CD14-positive monocyte (primary cell): ENCODE data around the gene TRIM3. TPM values are rescaled to one million over a fixed set of nuclear protein-coding genes. Genes with fewer than 3 reads are reported as not detected.

Experiments
- DNase-seq, 3 donors: peaks; one replicate each; pipeline ENCODE4 v3.0.0-alpha.2; 2011 to 2022
- H2AFZ ChIP-seq: 2 replicates; pipeline ENCODE4 v1.6.0; 2012; ENCODE audit warnings: mild to moderate bottlenecking, low read depth, low read length, inconsistent platforms; ENCODE audit not compliant: insufficient read depth, poor library complexity, severe bottlenecking
- H3K27ac ChIP-seq, 2 donors: 1 replicate in 1 of 2; 2 replicates in 1 of 2; pipeline ENCODE4 v1.5.1; 2012 to 2013; ENCODE audit warnings: low read length in 2 of 2, control low read depth in 1 of 2, inconsistent platforms in 1 of 2, low read depth in 1 of 2, mild to moderate bottlenecking in 1 of 2
- H3K27me3 ChIP-seq, 2 donors: one replicate each; pipeline versions ENCODE4 v1.6.0 to v1.6.1; 2011 to 2013; ENCODE audit warnings: low read length in 2 of 2; ENCODE audit not compliant: control insufficient read depth in 2 of 2, insufficient read depth in 2 of 2
- H3K36me3 ChIP-seq, 2 donors: replicated peaks in 1 of 2; 1 replicate in 1 of 2; 2 replicates in 1 of 2; pipeline versions ENCODE4 v1.5.1 to v1.6.1; 2012 to 2013; ENCODE audit warnings: low read length in 2 of 2, control low read depth in 1 of 2, inconsistent platforms in 1 of 2, mild to moderate bottlenecking in 1 of 2; ENCODE audit not compliant: insufficient read depth in 2 of 2, control insufficient read depth in 1 of 2
- H3K4me1 ChIP-seq, 2 donors: 1 replicate in 1 of 2; 2 replicates in 1 of 2; pipeline versions ENCODE4 v1.5.1 to v1.6.1; 2012 to 2013; ENCODE audit warnings: low read length in 2 of 2, control low read depth in 1 of 2, inconsistent platforms in 1 of 2, mild to moderate bottlenecking in 1 of 2, moderate library complexity in 1 of 2; ENCODE audit not compliant: insufficient read depth in 2 of 2, control insufficient read depth in 1 of 2
- H3K4me2 ChIP-seq: replicated peaks from 2 replicates; pipeline ENCODE3; 2012; ENCODE audit warnings: low read length, moderate library complexity, mild to moderate bottlenecking; ENCODE audit not compliant: poor library complexity, severe bottlenecking; ENCODE audit errors: extremely low read depth
- H3K4me3 ChIP-seq, 3 experiments: fragments of 200-600 bp in 1 of 3; sonication (generic) in 1 of 3; replicated peaks in 1 of 3; 1 replicate in 2 of 3; 2 replicates in 1 of 3; pipeline ENCODE4 v1.5.1; 2011 to 2013; ENCODE audit warnings: low read length in 3 of 3, mild to moderate bottlenecking in 3 of 3, control low read depth in 2 of 3, low read depth in 2 of 3, inconsistent platforms in 1 of 3, moderate library complexity in 1 of 3
- H3K79me2 ChIP-seq: 2 replicates; pipeline ENCODE4 v1.6.0; 2012; ENCODE audit warnings: mild to moderate bottlenecking, control low read depth, inconsistent platforms, low read length, moderate library complexity; ENCODE audit not compliant: insufficient read depth
- H3K9ac ChIP-seq: 2 replicates; pipeline ENCODE4 v1.6.0; 2017; ENCODE audit warnings: low read length, mild to moderate bottlenecking; ENCODE audit not compliant: insufficient read depth, poor library complexity, severe bottlenecking
- H3K9me3 ChIP-seq, 2 donors: replicated peaks in 1 of 2; 1 replicate in 1 of 2; 2 replicates in 1 of 2; pipeline versions ENCODE4 v1.5.1 to v1.6.1; 2012 to 2013; ENCODE audit warnings: low read length in 2 of 2, control low read depth in 1 of 2; ENCODE audit not compliant: control insufficient read depth in 1 of 2, insufficient read depth in 1 of 2
- H4K20me1 ChIP-seq: 2 replicates; pipeline ENCODE4 v1.6.0; 2012; ENCODE audit warnings: mild to moderate bottlenecking, low read length, control low read depth, moderate library complexity; ENCODE audit not compliant: insufficient read depth
- H3K27ac Mint-ChIP-seq, 7 donors: one replicate each; pipeline ENCODE4 v1.8.0; 2020; ENCODE audit warnings: mild to moderate bottlenecking in 7 of 7, mixed read lengths in 7 of 7, moderate library complexity in 6 of 7, inconsistent platforms in 2 of 7
- H3K27me3 Mint-ChIP-seq, 3 donors: one replicate each; pipeline ENCODE4 v1.8.0; 2021 to 2022; ENCODE audit warnings: low read depth in 3 of 3, mild to moderate bottlenecking in 3 of 3, mixed read lengths in 3 of 3, moderate library complexity in 3 of 3, inconsistent platforms in 1 of 3
- H3K36me3 Mint-ChIP-seq, 2 donors: one replicate each; pipeline ENCODE4 v1.8.0; 2020; ENCODE audit warnings: mixed read lengths in 2 of 2, inconsistent platforms in 1 of 2, mild to moderate bottlenecking in 1 of 2
- H3K4me1 Mint-ChIP-seq: one replicate; pipeline ENCODE4 v1.8.0; 2020; ENCODE audit warnings: mild to moderate bottlenecking, mixed read lengths
- H3K4me3 Mint-ChIP-seq, 2 donors: one replicate each; pipeline ENCODE4 v1.8.0; 2020; ENCODE audit warnings: mild to moderate bottlenecking in 2 of 2, mixed read lengths in 2 of 2, moderate library complexity in 1 of 2
- H3K9me3 Mint-ChIP-seq, 7 donors: one replicate each; pipeline ENCODE4 v1.8.0; 2020 to 2022; ENCODE audit warnings: mixed read lengths in 7 of 7, mild to moderate bottlenecking in 6 of 7, moderate library complexity in 6 of 7, inconsistent platforms in 2 of 7
- WGBS: methylation state at CpG from one replicate; pipeline ENCODE4 v1.1.5; 2013; ENCODE audit warnings: missing lambda C conversion rate; ENCODE audit not compliant: insufficient coverage; 5-methylcytosine and 5-hydroxymethylcytosine counted together
- intact Hi-C, 2 donors: fragments of 100-400 bp; cut with micrococcal nuclease; formaldehyde crosslinking; loops; one replicate each; pipeline versions ENCODE4 v1.15.0 to v1.15.1; 2023
- polyA plus RNA-seq, 3 donors: library from polyadenylated mRNA; depleted of rRNA in 1 of 3; unstranded in 2 of 3; stranded (reverse) in 1 of 3; fragments of 300-500 nt in 2 of 3; fragments of >200 nt in 1 of 3; fragmentation: Illumina TruSeq in 2 of 3; gene quantifications; 1 replicate in 2 of 3; 2 replicates in 1 of 3; pipeline ENCODE4 v1.2.3, GENCODE V29; 2012 to 2021
- TF ChIP-seq, protein P1 (sequence below): fragments of 200-600 bp; IDR thresholded peaks from one replicate; pipeline ENCODE4 v1.8.0; 2022; ENCODE audit warnings: antibody characterized with exemption, mild to moderate bottlenecking

TRIM3 gene
- polyA plus RNA-seq, 3 donors, result 1.7 to 36.2 (median 3.3) TPM

- peaks cover 12 to 20% of the 10 kb centered on the region in 2 donors for H3K27me3 ChIP-seq
- DNase-seq, result peak; percentile 59 to 67 (median 61)
- WGBS, result 0% methylated on average over 3 of the region's 3 CpGs
- H3K27me3 Mint-ChIP-seq, result peaks cover 8% of the 10 kb centered on the region in 3 donors
- no peaks in the 10 kb centered on the region for H3K9me3 ChIP-seq
- peaks cover 0 to 1% of the 10 kb centered on the region in 2 donors for H3K36me3 Mint-ChIP-seq
- H3K4me2 ChIP-seq, result peak overlapping the region; percentile 46
- no peaks in the 10 kb centered on the region for H4K20me1 ChIP-seq
- TF ChIP-seq, protein P1, sequence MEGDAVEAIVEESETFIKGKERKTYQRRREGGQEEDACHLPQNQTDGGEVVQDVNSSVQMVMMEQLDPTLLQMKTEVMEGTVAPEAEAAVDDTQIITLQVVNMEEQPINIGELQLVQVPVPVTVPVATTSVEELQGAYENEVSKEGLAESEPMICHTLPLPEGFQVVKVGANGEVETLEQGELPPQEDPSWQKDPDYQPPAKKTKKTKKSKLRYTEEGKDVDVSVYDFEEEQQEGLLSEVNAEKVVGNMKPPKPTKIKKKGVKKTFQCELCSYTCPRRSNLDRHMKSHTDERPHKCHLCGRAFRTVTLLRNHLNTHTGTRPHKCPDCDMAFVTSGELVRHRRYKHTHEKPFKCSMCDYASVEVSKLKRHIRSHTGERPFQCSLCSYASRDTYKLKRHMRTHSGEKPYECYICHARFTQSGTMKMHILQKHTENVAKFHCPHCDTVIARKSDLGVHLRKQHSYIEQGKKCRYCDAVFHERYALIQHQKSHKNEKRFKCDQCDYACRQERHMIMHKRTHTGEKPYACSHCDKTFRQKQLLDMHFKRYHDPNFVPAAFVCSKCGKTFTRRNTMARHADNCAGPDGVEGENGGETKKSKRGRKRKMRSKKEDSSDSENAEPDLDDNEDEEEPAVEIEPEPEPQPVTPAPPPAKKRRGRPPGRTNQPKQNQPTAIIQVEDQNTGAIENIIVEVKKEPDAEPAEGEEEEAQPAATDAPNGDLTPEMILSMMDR, result no peak
- H3K4me1 Mint-ChIP-seq, result peaks cover 5% of the 10 kb centered on the region
- H3K4me1 ChIP-seq, result peaks cover 25 to 35% of the 10 kb centered on the region in 2 donors
- peak overlapping the region; percentile 27 for H2AFZ ChIP-seq
- H3K4me3 ChIP-seq, result peak overlapping the region in 1 of 3 experiments; percentile 23
- H3K9ac ChIP-seq, result no peak overlapping the region
- no peak overlapping the region for H3K27ac Mint-ChIP-seq
- no peaks in the 10 kb centered on the region for H3K36me3 ChIP-seq
- H3K9me3 Mint-ChIP-seq, result no peaks in the 10 kb centered on the region
- H3K4me3 Mint-ChIP-seq, result no peak overlapping the region
- peak overlapping the region in 1 of 2 donors; percentile 50 for H3K27ac ChIP-seq
- no peaks in the 10 kb centered on the region for H3K79me2 ChIP-seq
- intact Hi-C loops, result no loop called here
These were observed 58.8 kb downstream of the TRIM3 start for GRCh38 chr11:6414874-6415328.

DNA sequence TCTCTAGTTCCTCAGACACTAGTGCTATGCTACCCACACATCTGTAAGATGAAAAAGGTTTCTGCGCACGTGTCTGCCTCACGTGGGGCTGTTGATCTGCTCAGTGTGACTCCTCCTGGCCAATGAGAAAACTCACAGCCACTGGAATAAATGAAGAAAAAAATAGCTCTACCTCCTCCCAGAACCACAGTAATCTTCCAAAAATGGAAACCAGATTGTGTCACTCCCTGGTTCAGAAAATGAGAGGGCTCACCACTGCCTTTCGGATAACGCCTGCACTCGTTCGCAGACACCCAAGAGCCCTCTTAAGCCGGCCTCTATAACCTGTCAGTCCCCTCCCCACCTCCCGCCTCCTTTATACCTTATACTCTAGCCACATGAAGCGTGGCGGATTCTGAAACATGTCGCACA is 59.9 kb downstream of the TRIM3 start:
- intact Hi-C loops, result no loop called here
- H3K36me3 Mint-ChIP-seq, result no peaks in the 10 kb centered on the region
- TF ChIP-seq, protein P1, result no peak
- Histone ChIP-seq H3K27ac (no peak overlapping the region), H3K4me3 (no peak overlapping the region), H3K36me3 (no peaks in the 10 kb centered on the region), H3K27me3 (peaks cover 6 to 14% of the 10 kb centered on the region in 2 donors), H2AFZ (no peak overlapping the region), H3K9me3 (no peaks in the 10 kb centered on the region), H3K79me2 (no peaks in the 10 kb centered on the region), H3K9ac (no peak overlapping the region), H3K4me1 (peaks cover 20 to 26% of the 10 kb centered on the region in 2 donors), H3K4me2 (no peak overlapping the region), H4K20me1 (no peaks in the 10 kb centered on the region)
- no peak for DNase-seq
- H3K27me3 Mint-ChIP-seq, result peaks cover under 1 to 3% (median 2%) of the 10 kb centered on the region in 3 donors
- 94% methylated on average over 9 of the region's 12 CpGs for WGBS
- H3K4me1 Mint-ChIP-seq, result no peaks in the 10 kb centered on the region
- no peaks in the 10 kb centered on the region for H3K9me3 Mint-ChIP-seq
- H3K4me3 Mint-ChIP-seq, result no peak overlapping the region
- no peak overlapping the region for H3K27ac Mint-ChIP-seq
